Measurements from ENCODE around the gene PRDM16. TPM values are rescaled to one million over a fixed set of nuclear protein-coding genes. Genes with fewer than 3 reads are reported as not detected.

Gene PRDM16
- total and polyA plus RNA-seq, 2 of the 8 experiments (the other 6 are each of a cell fraction or from before 2014, with no cell fraction given), result 0.39 to 0.43 TPM

DNA sequence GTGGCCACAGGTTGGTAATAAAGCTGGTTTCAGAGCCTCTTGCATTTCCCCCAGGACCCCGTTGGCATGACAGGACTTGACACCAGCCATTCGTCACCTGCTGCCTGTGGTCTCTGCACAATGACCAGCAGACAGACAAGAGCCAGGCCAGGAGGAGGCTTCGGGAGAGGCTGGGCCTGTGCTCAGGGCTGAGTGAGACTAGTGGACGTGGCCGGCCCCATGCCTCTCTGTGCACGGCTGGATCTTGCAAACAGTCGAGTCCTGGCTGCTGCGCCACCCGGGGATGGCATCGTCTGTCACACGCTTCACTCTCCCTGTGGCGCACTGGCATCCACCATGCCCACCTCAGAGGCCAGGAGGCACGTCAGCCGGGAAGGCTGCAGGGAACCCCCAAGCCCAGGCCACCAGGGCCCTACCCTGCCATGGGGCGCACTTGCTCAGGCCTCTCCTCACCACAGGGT is 208.0 kb downstream of the PRDM16 start:
- Histone ChIP-seq H2BK5ac (ENCODE audit: low read depth, low read length) (no peak overlapping the region), H2BK12ac (ENCODE audit: low read depth, low read length) (0 out of 2 replicates have a peak overlapping the region, but pooled peaks have one; percentile 43), H4K91ac (replicated peaks; ENCODE audit: insufficient read length, low read length) (no peak overlapping the region), H3K4me3 (ENCODE audit: extremely low read depth in 1 of 4, insufficient read depth in 2 of 4, low read depth in 3 of 4, low read length in 4 of 4) (no peak overlapping the region), H2BK20ac (ENCODE audit: low read length) (no peak overlapping the region), H3K4me2 (ENCODE audit: insufficient read depth in 1 of 2, low read depth in 2 of 2, low read length in 2 of 2) (no peak overlapping the region), H3K79me2 (ENCODE audit: control insufficient read depth in 1 of 2, insufficient read depth in 2 of 2, low read length in 2 of 2) (no peaks in the 10 kb centered on the region), H3K27me3 (replicated peaks in 1 of 4; ENCODE audit: control insufficient read depth in 3 of 4, extremely low read depth in 1 of 4, insufficient read depth in 3 of 4, low read length in 3 of 4) (no peaks in the 10 kb centered on the region; a peak in 2 of 7 replicates), H2BK120ac (replicated peaks; ENCODE audit: low read depth, low read length) (no peak overlapping the region), H3K23ac (ENCODE audit: insufficient read length) (no peak overlapping the region), H3K4ac (replicated peaks; ENCODE audit: insufficient read length, low read depth, low read length) (no peak overlapping the region), H2AFZ (ENCODE audit: low read length) (no peak overlapping the region), H3K23me2 (ENCODE audit: low read depth, low read length) (no peaks in the 10 kb centered on the region; the same call in 1 of the 2 replicates), H4K20me1 (replicated peaks in 1 of 2; ENCODE audit: control insufficient read depth in 1 of 2, insufficient read depth in 2 of 2, low read length in 2 of 2) (peaks cover 0 to 3% of the 10 kb centered on the region in 2 experiments), H3K14ac (ENCODE audit: insufficient read length) (no peak overlapping the region), H3K79me1 (ENCODE audit: low read depth, low read length) (no peaks in the 10 kb centered on the region), H2BK15ac (ENCODE audit: low read length) (no peak overlapping the region), H3K9ac (replicated peaks in 1 of 4; ENCODE audit: extremely low read depth in 1 of 4, low read depth in 3 of 4, low read length in 3 of 4) (no peak overlapping the region), H4K5ac (ENCODE audit: insufficient read length, low read depth, low read length) (no peak overlapping the region), H3K56ac (replicated peaks; ENCODE audit: insufficient read length, low read depth, low read length) (no peak overlapping the region), H3K27ac (ENCODE audit: low read depth, low read length) (no peak overlapping the region), H3K4me1 (replicated peaks in 1 of 4; ENCODE audit: control insufficient read depth in 3 of 4, insufficient read depth in 4 of 4, low read length in 3 of 4) (no peaks in the 10 kb centered on the region), H3K9me3 (ENCODE audit: insufficient read depth in 2 of 2, low read depth in 1 of 2, low read length in 1 of 2) (no peaks in the 10 kb centered on the region), H3K36me3 (ENCODE audit: control insufficient read depth in 2 of 4, insufficient read depth in 4 of 4, low read length in 3 of 4) (no peaks in the 10 kb centered on the region), H2AK5ac (ENCODE audit: low read depth, low read length) (no peak overlapping the region), H3K18ac (ENCODE audit: extremely low read depth, low read length) (no peak overlapping the region), H4K8ac (ENCODE audit: extremely low read depth, insufficient read depth, low read length) (no peak overlapping the region)
- ChIA-PET CTCF (ENCODE audit: partially characterized antibody) (interaction anchor here (1.2 kb wide), 1 partner anchor 31 kb away, joined by 3 read pairs; no protein-coding TSS in a partner anchor), POLR2A (ENCODE audit: partially characterized antibody) (no interaction called here)
- no peak for DNase-seq (ENCODE audit: low read depth in 1 of 2, low spot score in 2 of 2)
- FAIRE-seq, result no peak
- WGBS, 2 experiments (ENCODE audit: extremely low coverage in 1 of 2, insufficient coverage in 1 of 2, insufficient read length in 1 of 2, insufficient replicate concordance in 2 of 2, low coverage in 1 of 2, low lambda C conversion rate in 2 of 2, missing lambda C conversion rate in 1 of 2), result 85% methylated on average over 15 of the region's 15 CpGs; no CpG with 5 or more reads in 1 of the 2 experiments
- no peak for TF ChIP-seq CREB1 (IDR thresholded peaks at IDR 0.05)
- TF ChIP-seq HDAC6 (IDR thresholded peaks at IDR 0.05; ENCODE audit: low read depth, low read length), result no peak
- no peak for TF ChIP-seq GTF2F1 (IDR thresholded peaks at IDR 0.05; ENCODE audit: borderline replicate concordance, low read depth, low read length)
- TF ChIP-seq KDM1A (IDR thresholded peaks at IDR 0.05; ENCODE audit: borderline replicate concordance, low read length), result no peak
- no peak for TF ChIP-seq TBP (IDR thresholded peaks at IDR 0.05; ENCODE audit: low read depth, low read length)
- no peak for TF ChIP-seq NRF1 (IDR thresholded peaks at IDR 0.05; ENCODE audit: low read depth, low read length)
- TF ChIP-seq JUND (IDR thresholded peaks at IDR 0.05; ENCODE audit: low read length), result no peak
- TF ChIP-seq POU5F1 (IDR thresholded peaks at IDR 0.05; ENCODE audit: low read depth, low read length), result no peak
- no peak for TF ChIP-seq SRF (IDR thresholded peaks at IDR 0.05; ENCODE audit: low read depth, low read length)
- no peak for TF ChIP-seq SP1 (IDR thresholded peaks at IDR 0.05; ENCODE audit: low read depth, low read length)
- TF ChIP-seq ASH2L (IDR thresholded peaks at IDR 0.05; ENCODE audit: low read length), result no peak
- no peak for TF ChIP-seq RFX5 (IDR thresholded peaks at IDR 0.05; ENCODE audit: borderline replicate concordance, low read depth, low read length)
- TF ChIP-seq CHD2 (IDR thresholded peaks at IDR 0.05; ENCODE audit: low read length), result no peak
- TF ChIP-seq CTBP2 (IDR thresholded peaks at IDR 0.05; ENCODE audit: borderline replicate concordance, insufficient read depth, insufficient read length, low read length), result no peak
- no peak for TF ChIP-seq RAD21 (IDR thresholded peaks at IDR 0.05 in 1 of 2, conservative IDR thresholded peaks at IDR 0.05 in 1 of 2; ENCODE audit: low read depth in 2 of 2, low read length in 2 of 2)
- no peak for TF ChIP-seq TCF12 (IDR thresholded peaks at IDR 0.05; ENCODE audit: low read depth, low read length)

Measured in H1 (cell line).